Effector CD8-positive, alpha-beta T cell (primary cell): ENCODE measurements around the gene HEPACAM.

Experiments
- DNase-seq: peaks from one replicate; lab custom pipeline; 2025; lab: John Stamatoyannopoulos, UW

The HEPACAM gene

DNA sequence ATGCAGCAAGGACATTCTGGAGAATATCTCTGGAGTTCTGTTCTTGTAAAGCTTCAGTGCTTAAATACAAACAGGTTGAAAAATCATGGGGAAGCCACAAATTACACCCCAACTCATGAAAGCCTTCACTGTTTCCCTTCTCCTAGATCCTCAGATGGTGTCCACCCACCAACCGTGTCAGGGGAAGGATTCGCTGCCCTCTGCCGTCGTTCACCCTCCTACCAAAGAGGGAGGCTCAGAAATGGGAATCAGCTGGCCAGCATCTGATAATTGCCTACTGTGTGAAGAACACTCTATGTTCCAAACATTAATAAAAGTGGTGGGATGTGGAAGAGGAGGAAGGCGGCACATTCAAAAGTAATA is 7.4 kb upstream of the HEPACAM start:
- no peak for DNase-seq

DNA sequence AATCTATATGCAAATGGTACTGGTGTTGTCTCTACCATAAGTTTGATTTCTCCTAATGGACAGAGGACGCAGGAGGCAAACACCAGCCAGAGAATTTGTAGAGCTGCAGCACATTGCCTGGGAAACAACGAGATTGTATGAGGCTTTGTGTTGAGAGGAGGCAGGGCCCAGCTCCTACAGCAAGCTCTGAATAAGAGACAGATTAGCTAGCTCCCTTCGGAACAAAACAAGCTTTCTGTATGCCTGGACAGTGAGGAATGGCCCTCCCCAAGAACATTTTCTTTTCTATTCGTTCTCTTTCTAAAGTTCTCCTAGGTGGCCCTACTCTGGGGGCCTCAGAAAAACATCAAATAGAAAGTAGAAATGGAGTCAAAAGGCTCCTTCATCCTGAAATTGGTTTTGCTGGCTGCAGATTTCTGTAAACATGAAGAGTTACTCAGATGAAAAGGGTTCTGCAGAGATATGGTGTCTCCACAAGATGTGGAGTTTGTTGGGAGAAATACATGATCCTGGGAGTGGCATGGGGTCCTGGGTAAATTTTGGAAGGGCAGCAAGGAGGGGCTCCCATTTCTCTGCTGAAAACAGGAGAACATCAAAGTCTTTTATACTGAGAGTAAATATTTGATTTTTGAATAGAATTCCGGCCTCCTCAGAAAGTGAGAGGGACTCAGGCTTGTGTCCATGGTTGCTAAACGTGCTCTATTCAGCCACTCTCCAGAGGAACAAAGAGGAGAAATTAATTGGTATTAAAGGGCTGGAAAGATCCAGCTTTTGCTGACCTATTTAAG is 6.8 kb upstream of the HEPACAM start:
- no peak for DNase-seq

DNA sequence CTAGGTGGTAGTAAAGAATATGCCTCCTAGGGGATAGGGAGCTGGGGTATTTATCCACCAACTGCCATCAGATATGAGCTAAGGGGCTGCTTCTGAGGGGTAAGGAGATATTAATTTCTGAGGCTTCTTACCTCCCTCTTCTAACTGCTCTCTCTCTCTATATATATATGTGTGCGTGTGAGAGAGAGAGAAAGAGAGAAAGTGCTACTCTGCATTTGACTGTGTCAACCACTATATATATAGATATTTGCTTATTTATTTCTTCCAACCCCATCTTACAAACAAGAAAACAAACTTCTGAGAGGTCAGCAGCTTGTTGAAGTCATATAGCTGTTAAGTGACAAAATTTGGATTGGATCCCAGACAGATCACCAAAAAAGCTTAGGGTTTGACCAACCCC is 5.9 kb upstream of the HEPACAM start:
- DNase-seq = no peak

DNA sequence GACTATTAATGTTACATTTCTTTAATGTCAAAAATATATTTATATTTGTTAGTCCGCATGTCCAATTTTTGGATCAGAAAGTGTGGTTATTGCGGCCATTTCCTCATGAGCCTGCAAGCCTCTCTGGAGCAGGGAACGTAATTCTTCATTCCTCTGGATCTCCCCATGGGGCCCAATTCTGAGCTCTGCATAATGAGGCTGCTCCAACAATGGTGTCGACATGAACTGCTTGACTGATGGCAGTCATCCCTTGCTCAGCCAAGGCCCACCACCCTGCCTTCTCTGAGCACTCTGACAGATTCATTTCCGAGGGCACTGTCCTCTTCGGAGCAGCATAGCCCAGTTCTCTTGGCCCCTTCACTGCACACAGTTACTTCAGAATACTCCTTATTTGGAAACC is 3.1 kb upstream of the HEPACAM start:
- DNase-seq = no peak

DNA sequence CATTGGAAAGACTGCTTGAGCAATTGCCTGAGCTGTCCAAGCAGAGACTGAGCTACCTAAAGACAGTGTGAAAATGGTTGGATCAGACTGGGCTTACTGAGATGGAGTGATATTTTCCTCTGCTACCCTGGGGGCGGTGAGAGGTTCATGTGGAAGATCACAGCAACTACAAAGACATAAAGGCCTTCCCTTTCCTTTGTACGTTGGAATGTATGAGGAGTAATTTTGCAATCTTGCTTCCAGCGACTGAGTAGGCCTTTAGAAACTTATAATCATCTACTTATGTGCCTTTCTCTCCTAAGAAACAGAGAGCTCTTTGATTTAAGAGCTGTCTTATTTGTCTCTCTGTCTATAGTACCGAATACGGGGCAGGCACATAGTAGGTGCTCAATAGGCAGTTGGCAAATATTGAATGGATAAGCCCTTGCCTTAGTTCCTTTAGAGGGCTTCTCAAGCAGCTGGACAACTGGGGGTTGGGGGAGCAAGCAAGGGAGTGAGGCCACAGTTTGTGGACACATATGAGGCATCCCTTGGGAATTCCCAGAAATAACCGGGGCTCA is 2.4 kb upstream of the HEPACAM start:
- DNase-seq = no peak

DNA sequence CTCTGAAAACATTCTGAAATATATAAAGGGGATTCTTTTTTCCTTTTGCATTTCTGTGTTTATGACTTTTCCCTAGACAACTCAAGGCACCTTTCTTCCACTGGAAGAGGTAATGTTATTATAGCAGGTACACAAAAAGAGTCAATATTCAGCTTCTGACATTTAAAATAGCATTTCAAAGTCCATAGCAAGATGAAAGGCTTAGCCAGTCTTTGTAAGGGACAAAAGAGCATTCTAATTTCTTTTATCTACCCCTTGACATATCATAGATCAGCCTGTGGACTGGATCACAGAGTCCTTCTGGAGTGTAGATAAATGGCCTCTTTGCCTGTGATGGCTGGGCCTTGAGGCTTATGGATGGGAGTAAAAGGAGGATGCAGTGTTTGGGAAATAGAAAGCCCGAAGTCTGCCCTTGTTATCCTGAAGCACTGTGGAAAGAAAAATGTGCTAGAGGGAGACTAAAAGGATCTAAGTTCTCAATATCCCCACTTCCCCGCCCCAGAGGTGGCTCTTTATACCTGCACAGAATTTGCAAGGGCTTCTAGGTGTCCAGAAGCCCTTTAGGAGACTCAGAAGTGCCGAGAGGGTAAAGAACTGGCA is 1.6 kb upstream of the HEPACAM start:
- no peak for DNase-seq

DNA sequence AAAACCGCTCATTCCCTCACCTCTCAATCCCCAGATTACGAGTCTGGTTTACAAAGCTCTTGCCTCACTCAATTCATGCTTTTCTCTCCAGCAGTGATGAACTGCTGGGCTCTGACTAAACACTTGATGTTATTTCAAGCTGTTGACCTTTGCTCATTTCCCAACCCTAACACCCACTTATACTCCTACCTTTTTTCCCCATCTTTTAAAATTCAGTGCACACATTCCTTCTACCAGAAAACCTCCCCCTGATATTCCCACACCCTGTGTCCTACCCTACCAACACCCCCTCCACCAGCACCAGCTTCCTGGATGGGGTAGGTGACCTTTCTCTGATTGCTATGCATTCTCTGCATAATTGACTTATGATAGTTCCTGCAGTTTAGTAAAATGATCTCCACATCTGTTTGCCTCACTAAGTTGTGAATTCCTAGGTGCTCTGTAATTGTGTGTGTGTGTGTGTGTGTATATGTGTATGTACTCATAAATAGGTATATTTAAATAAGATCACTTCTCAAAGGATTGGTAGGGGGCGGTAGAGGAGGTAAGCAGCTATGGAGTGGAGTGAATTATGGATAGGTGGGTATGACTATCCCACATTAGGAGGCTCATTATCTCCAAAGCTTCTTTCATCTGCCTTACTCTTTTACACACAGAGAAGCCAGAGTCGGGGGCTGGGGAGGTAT is 842 bp downstream of the HEPACAM start:
- DNase-seq = no peak

DNA sequence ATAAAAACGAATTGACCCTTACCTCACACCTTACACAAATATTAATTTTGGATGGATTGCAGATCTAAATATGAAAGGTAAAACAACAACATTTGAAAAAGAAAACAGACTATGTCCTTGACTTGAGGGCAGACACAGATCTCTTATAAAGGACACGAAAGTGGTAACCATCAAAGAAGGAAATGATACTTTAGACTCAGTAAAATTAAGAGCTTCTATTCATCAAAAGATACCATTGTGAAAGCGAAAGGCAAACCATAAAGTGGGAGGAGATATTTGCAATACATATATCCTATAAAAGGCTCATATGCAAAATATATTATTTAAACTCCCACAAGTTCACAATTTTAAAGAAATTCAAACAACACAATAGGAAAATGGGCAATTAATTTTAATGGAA is 5.0 kb downstream of the HEPACAM start:
- no peak for DNase-seq

DNA sequence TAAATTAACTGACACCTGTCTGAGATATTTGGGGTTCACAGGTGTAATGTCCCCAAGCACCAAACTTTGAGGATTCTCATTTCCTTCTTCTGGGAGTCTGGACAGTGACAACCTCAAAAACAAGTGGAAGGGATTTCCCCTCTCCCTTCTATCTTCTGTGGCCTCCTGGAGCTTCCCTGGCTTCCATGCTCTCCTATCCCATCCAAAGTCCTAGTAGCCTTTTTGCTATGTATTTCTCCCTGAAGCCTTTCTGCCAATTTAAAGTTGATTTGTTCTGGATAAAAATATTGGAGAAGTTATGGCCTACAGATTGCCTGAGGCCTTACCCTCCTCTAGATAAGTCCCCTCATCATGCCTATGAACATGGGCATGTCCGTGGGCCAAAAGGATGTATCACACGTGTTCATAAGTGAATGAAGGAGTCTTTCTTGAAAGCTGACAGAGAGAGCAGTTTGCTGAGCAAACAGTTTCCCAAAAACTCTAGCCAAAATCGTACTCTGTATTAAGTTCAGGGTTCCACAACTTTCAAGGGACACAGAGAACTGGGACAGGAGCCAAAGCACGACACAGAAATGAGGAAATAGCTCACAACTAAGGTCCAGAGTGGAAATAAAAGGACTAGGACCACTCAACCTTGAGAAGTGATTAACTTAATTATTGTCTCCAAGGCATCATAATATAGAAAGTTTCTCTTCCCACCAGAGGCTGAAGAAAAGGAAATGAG is 6.7 kb downstream of the HEPACAM start:
- no peak for DNase-seq

DNA sequence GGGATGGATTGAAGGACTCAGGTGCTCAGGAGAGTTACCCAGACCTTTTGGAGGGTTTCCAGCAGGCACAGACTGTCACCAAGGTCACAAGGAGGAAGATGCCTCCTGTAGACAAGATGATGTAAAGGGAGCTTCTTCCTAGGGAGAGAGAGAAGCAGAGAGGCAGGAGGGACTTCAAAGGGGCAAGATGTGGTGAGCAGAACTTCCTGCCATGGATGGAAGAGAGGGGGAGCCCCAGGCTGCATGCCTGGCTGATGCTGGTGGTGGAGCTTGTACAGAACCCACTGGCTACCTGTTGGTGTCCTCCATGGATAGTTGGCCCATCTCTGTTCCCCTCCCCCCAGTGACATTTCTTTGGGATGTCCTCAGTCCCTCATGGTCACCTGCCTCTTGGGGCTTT is 12.6 kb downstream of the HEPACAM start:
- no peak for DNase-seq

DNA sequence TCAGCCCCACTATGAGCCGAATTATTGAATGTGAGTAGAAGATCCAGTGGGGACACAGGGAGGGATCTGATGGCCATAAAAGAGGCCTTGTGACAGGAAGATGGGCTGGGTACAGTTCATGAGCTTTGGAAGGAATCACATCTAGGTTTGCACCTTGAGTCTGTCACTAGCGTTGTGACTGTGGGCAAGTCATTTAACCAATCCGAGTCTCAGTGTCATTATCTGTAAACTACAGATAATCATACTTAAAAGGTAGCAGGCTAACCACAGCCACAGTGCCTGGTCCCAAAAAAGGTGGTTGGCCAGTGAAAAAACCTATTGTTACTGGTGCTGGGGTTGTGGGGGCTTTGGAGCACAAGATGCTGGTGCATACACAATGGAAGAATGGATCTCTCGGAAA is 13.0 kb downstream of the HEPACAM start:
- no peak for DNase-seq

DNA sequence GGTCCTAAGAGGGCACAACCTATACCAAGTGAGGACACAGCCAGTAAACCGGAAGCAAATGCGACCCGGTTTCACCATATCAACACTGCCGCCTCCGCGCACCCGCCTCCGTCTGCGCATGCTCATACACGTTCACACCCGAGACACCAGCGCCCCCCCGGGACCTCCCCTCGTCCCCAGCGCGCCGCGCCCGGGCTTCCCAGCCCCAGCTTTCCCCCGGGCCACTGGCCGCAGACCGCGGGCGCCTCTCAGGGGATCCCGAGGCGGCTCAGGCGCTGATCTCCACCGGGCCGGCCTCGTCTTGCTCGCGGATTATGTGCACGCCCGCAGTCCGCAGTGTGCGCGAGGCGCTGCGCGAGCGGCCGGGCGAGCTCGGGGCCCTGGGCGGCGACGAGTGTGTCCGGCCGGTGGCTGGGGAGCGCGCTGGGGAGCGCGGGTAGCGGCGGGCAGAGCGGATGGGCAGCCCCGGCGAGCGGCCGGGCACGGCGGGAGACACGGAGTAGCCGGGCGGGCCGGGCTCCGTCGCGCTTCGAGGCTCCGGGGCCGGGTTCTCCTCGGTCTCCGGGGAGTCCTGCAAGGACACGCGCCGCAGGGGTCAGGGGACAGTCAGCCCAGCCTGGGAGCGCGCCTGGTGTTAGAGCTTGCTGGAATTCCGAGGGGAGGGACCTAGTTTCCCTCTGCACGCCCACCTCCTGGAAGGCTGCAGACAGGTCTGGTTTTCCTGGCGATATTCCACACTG is 14.8 kb downstream of the HEPACAM start:
- DNase-seq = peak; percentile 73

DNA sequence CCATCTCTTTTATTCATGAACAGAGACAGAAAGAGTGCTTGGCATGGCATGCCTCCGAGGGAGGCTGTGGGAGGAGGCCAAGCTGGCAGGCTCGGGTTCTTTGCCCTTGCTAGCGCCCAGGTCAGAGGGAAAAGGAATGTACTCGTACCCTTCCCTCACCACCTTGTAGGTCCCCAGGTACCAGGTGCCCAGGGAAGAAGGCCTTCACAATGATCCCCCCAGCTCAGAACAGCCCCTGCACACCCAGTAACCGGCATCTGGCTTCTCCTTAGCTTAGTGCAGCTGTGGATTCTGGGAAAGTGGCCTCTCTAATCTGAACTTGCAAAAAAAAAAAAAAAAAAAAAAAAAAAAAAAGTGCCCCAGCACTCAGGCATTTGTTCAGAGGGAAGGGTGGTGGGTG is 15.5 kb downstream of the HEPACAM start:
- no peak for DNase-seq

DNA sequence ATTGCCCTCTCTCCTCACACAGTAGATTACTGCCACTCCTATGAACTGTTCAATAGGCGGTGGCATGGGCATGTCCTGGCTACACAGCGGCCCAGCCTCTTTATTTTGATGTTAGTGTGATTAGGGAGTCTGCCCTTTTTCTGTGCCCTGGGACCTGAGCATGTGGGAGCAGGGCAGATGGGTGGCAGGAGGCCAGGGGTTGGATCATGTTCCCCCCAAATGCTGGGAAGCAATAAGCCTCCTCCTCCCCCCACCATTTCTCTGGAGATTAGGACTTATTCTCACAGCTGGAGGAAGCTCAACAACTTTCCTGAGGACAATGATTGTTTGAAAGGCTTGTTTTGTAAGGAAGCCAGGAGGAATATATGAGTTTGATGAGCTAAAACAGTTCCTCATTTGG is 15.9 kb downstream of the HEPACAM start:
- no peak for DNase-seq

DNA sequence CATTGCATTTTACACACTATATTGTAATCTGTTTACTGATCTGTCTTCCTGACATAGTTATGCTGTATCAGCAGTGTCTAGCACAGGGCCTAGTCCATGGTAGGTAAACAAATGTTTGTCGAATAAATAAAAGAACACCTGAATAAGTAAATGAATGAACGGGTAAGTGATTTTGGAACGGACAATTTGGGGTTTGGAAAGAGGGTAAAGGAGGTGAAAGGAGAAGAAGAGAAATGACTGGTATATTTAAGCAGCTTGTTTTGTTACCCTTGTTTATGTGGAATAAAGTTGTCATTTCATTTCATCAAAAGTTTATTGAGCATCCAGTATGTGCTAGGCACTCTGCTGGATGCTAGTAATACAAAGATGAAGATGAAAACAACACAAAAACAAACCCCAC is 16.9 kb downstream of the HEPACAM start, which contains the start of gene HEPN1:
TSS of gene HEPN1 (plus strand) at position 301 of the 400 bp plus-strand sequence.
- DNase-seq = no peak

DNA sequence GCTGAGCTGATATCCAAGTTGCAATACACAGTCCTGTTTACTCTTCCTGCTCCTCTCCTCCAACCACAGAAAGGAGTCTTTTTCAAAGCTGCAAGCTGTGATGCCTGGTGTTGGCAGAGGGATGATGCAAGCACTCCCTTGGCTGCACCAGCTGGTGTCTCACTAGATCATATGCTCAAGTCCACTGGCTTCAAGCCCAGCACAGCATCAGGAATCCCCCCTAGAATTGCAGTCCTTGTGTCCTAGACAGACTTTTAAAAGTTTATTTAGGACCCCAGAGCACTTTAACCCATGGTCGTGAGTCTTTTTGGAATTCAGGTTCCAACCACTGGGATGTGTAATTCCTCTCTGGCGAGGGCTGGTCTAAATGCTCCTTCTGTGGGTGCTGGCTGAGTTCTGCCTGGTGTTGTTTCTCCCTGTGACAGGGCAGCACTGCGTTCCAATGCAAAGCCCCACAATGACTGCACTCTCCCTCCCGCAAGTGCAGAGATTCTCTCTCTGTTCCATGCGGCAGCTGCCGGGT is 18.7 kb downstream of the HEPACAM start:
- no peak for DNase-seq

DNA sequence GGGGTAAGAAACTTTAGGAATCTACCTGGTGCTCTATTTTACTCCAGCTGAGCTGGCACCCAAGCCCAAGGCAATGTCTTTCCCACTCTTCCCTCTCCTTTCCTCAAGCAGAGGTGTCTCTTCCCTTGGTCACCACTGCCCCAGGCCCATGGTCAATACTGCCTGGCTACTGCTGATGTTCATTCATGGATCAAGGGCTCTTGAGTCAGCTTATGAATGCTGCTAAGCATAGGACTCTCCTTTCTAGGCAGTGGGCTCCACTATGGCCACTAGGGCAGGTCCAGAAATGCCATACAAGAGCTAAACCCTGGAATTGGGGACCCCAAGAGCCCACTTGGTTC is 19.5 kb downstream of the HEPACAM start:
- DNase-seq = no peak

DNA sequence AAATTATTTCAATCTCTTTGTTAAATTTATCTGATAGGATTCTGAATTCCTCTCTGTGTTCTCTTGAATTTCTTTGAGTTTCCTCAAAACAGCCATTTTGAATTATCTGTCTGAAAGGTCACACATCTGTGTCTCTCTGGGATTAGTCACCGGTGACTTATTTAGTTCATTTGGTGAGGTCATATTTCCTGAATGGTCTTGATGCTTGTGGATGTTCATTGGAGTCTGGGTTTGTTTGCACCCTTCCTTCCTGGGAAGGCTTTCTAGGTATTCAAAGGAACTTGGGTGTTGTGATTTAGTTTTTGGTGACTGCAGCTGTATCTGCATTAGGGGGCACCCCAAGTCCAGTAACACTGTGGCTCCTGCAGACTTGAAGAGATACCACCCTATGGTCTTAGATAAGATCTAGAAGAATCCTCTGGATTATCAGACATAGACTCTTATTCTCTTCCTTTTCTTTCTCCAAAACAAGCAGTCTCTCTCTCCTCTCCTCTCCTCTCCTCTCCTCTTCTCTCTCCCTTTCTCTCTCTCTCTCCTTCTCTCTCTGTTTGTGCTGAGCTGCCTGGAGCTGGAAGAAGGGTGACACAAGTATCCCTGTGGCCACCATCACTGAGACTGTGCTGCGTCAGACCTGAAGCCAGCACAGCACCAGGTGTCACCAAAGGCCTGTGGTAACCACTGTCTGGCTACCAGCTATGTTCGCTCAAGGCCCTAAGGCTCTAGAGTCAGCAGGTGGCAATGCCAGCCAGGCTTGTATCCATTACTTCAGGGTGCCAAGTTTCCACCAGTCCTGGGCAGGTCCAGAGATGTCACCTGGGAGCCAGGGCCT is 20.1 kb downstream of the HEPACAM start:
- DNase-seq = no peak

DNA sequence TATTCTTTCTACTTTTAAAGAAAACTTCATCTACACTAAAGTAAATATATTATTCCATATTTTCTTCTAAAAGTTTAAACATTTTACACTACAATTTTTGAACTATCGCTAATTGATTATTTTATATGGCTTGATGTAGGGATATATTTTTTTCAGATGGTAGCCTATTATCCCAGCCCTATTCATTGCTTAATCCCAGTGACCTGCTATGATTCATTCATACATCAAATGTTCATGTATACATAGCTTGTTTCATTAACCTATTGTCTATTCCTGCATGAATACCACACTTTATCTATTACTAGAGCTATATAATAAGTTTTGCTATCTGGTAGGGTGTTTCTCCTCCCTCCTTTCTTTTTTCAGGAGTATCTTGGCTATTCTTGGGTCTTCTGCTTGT is 33.2 kb downstream of the HEPACAM start:
- DNase-seq = no peak

DNA sequence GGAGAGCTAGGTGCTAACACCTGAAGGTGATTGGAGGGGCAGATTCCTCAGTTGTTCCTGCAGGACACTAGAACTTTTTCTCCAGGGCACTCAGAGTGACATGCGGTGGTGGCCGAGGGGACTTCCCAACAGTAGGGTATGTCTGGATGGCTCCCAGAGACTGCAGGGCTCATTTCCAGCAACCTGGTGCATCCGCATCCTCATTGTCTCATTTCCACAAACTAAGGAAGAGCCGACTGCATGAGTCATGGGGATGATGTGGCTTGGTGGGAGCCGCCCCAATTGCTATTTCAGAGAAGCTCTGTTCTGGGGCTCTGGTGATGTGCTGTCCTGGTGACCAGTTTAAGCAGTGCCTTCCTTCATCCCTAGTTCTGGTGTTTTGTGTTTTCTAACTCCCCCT is 35.4 kb downstream of the HEPACAM start:
- DNase-seq = no peak
